Tibial nerve (tissue), 4 donors: Measurements from ENCODE around the gene ANKFN1. TPM values are rescaled to one million over a fixed set of nuclear protein-coding genes. Genes with fewer than 3 reads are reported as not detected.

ENCODE experiments used
- DNase-seq, 2 donors: peaks; one replicate each; pipeline ENCODE4 v3.0.0-alpha.2; 2019; ENCODE audit warnings: low spot score in 2 of 2
- H3K27ac ChIP-seq, 4 donors: fragments of 200-600 bp; sonication (generic) in 3 of 4; one replicate each; pipeline ENCODE4 v1.5.1; 2017 to 2019; ENCODE audit warnings: mild to moderate bottlenecking in 1 of 4
- H3K27me3 ChIP-seq, 2 donors: fragments of 200-600 bp; sonication (generic) in 1 of 2; one replicate each; pipeline versions ENCODE4 v1.5.1 to v1.6.0; 2017 to 2019
- H3K36me3 ChIP-seq, 3 donors: fragments of 200-600 bp; sonication (generic); one replicate each; pipeline ENCODE4 v1.5.1; 2018 to 2019
- H3K4me1 ChIP-seq, 4 donors: fragments of 200-600 bp; sonication (generic) in 3 of 4; one replicate each; pipeline ENCODE4 v1.5.1; 2017 to 2019
- H3K4me3 ChIP-seq, 4 donors: fragments of 200-600 bp; sonication (generic) in 3 of 4; one replicate each; pipeline ENCODE4 v1.5.1; 2017 to 2019; ENCODE audit warnings: mild to moderate bottlenecking in 1 of 4, moderate library complexity in 1 of 4
- H3K9me3 ChIP-seq, 4 donors: fragments of 200-600 bp; sonication (generic) in 3 of 4; one replicate each; pipeline ENCODE4 v1.5.1; 2017 to 2019
- CTCF ChIP-seq, 5 experiments: fragments of 200-600 bp in 3 of 5; fragments of 450-650 bp in 2 of 5; sonication (generic) in 3 of 5; IDR thresholded peaks; one replicate each; pipeline ENCODE4 v1.5.1; 2016 to 2019; ENCODE audit warnings: antibody characterized with exemption in 5 of 5, mild to moderate bottlenecking in 3 of 5, moderate library complexity in 2 of 5
- EP300 ChIP-seq, 2 donors: sonication (generic); formaldehyde crosslinking; IDR thresholded peaks; one replicate each; pipeline ENCODE4 v1.6.1; 2017; ENCODE audit warnings: antibody characterized with exemption in 2 of 2, mild to moderate bottlenecking in 1 of 2
- POLR2A ChIP-seq, 2 donors: fragments of 450-650 bp; IDR thresholded peaks; one replicate each; pipeline ENCODE4 v1.6.1; 2017; ENCODE audit warnings: antibody characterized with exemption in 2 of 2, mild to moderate bottlenecking in 2 of 2, moderate library complexity in 2 of 2
- WGBS, 2 donors: methylation state at CpG; one replicate each; pipeline ENCODE4 v1.1.5; 2018; 5-methylcytosine and 5-hydroxymethylcytosine counted together
- total RNA-seq, 4 donors: library from RNA; depleted of rRNA; stranded (reverse); fragments of >200 nt; gene quantifications; one replicate each; pipeline ENCODE4 v1.1.0, GENCODE V29; 2016

Gene ANKFN1
- total RNA-seq, 4 donors from 2014 or later: 0.63 to 6.5 (median 2.1) TPM; not detected in 1

- Histone ChIP-seq H3K9me3 (no peaks in the 10 kb centered on the region), H3K36me3 (no peaks in the 10 kb centered on the region), H3K27me3 (no peaks in the 10 kb centered on the region), H3K4me1 (no peaks in the 10 kb centered on the region), H3K4me3 (no peak overlapping the region), H3K27ac (no peak overlapping the region)
- DNase-seq: no peak
- WGBS, 2 donors: 60 to 67% methylated on average over 3 of the region's 3 CpGs
- TF ChIP-seq POLR2A (IDR thresholded peaks at IDR 0.05) (no peak), CTCF (IDR thresholded peaks at IDR 0.05) (no peak), EP300 (IDR thresholded peaks at IDR 0.05) (no peak)
Observed at GRCh38 chr17:56111706-56112485, 41.4 kb upstream of the ANKFN1 start.

- no peaks in the 10 kb centered on the region for H3K9me3 ChIP-seq
- no peaks in the 10 kb centered on the region for H3K36me3 ChIP-seq
- no peak overlapping the region for H3K27ac ChIP-seq
- no peak for DNase-seq
- no peaks in the 10 kb centered on the region for H3K27me3 ChIP-seq
- 33 to 68% methylated on average over 2 of the region's 2 CpGs for WGBS, 2 donors
- no peak overlapping the region for H3K4me3 ChIP-seq
- H3K4me1 ChIP-seq: no peaks in the 10 kb centered on the region
- TF ChIP-seq POLR2A (IDR thresholded peaks at IDR 0.05) (no peak), EP300 (IDR thresholded peaks at IDR 0.05) (no peak), CTCF (IDR thresholded peaks at IDR 0.05) (no peak)
Observed at GRCh38 chr17:56113486-56113885, 39.8 kb upstream of the ANKFN1 start.

GRCh38 chr17:56114469-56114868, 38.8 kb upstream of the ANKFN1 start:
- H3K27me3 ChIP-seq: no peaks in the 10 kb centered on the region
- no peak for DNase-seq
- TF ChIP-seq CTCF (IDR thresholded peaks at IDR 0.05): no peak
- TF ChIP-seq EP300 (IDR thresholded peaks at IDR 0.05): no peak
- no peak for TF ChIP-seq POLR2A (IDR thresholded peaks at IDR 0.05)
- H3K9me3 ChIP-seq: no peaks in the 10 kb centered on the region
- 76 to 79% methylated on average over 1 of the region's 1 CpG for WGBS, 2 donors
- H3K36me3 ChIP-seq: no peaks in the 10 kb centered on the region
- no peak overlapping the region for H3K27ac ChIP-seq
- H3K4me3 ChIP-seq: no peak overlapping the region
- H3K4me1 ChIP-seq: no peaks in the 10 kb centered on the region

GRCh38 chr17:56119191-56119590, 34.1 kb upstream of the ANKFN1 start:
- 41 to 46% methylated on average over 2 of the region's 2 CpGs for WGBS, 2 donors
- TF ChIP-seq EP300 (IDR thresholded peaks at IDR 0.05): no peak
- no peak for TF ChIP-seq POLR2A (IDR thresholded peaks at IDR 0.05)
- TF ChIP-seq CTCF (IDR thresholded peaks at IDR 0.05): no peak

GRCh38 chr17:56119936-56120335, 33.3 kb upstream of the ANKFN1 start:
- no peaks in the 10 kb centered on the region for H3K36me3 ChIP-seq
- TF ChIP-seq CTCF (IDR thresholded peaks at IDR 0.05) (no peak), POLR2A (IDR thresholded peaks at IDR 0.05) (no peak), EP300 (IDR thresholded peaks at IDR 0.05) (no peak)
- no peak overlapping the region for H3K4me3 ChIP-seq
- H3K27me3 ChIP-seq: no peaks in the 10 kb centered on the region
- WGBS, 2 donors: 67 to 76% methylated on average over 4 of the region's 4 CpGs
- no peaks in the 10 kb centered on the region for H3K4me1 ChIP-seq
- no peak for DNase-seq
- no peak overlapping the region for H3K27ac ChIP-seq
- no peaks in the 10 kb centered on the region for H3K9me3 ChIP-seq

More at GRCh38 chr17:56119191-56119590, 34.1 kb upstream of the ANKFN1 start:
- no peak for DNase-seq
- H3K27me3 ChIP-seq: no peaks in the 10 kb centered on the region
- H3K4me1 ChIP-seq: no peaks in the 10 kb centered on the region
- H3K9me3 ChIP-seq: no peaks in the 10 kb centered on the region
- no peaks in the 10 kb centered on the region for H3K36me3 ChIP-seq
- no peak overlapping the region for H3K27ac ChIP-seq
- no peak overlapping the region for H3K4me3 ChIP-seq
